Esophagus squamous epithelium (tissue), 4 donors: Measurements from ENCODE around the gene REL.

ENCODE experiments used
- CTCF ChIP-seq, 6 experiments: fragments of 450-650 bp in 4 of 6; fragments of 200-600 bp in 2 of 6; sonication (generic) in 2 of 6; IDR thresholded peaks; one replicate each; pipeline ENCODE4 v1.5.1; 2016 to 2019; ENCODE audit warnings: antibody characterized with exemption in 6 of 6, mild to moderate bottlenecking in 4 of 6, moderate library complexity in 4 of 6
- POLR2A ChIP-seq, 4 donors: fragments of 450-650 bp; IDR thresholded peaks; one replicate each; pipeline ENCODE4 v1.6.1; 2017; ENCODE audit warnings: antibody characterized with exemption in 4 of 4, mild to moderate bottlenecking in 4 of 4, moderate library complexity in 3 of 4

GRCh38 chr2:60932954-60933353 lies 51.6 kb downstream of the REL start:
- TF ChIP-seq POLR2A (IDR thresholded peaks at IDR 0.05) = no peak
- TF ChIP-seq CTCF (IDR thresholded peaks at IDR 0.05) = no peak
